ENCODE data around the gene MARK4. TPM values are rescaled to one million over a fixed set of nuclear protein-coding genes. Genes with fewer than 3 reads are reported as not detected.

Gene MARK4
- total RNA-seq, 4 donors from 2014 or later: 14.0 to 35.5 (median 20.6) TPM

DNA sequence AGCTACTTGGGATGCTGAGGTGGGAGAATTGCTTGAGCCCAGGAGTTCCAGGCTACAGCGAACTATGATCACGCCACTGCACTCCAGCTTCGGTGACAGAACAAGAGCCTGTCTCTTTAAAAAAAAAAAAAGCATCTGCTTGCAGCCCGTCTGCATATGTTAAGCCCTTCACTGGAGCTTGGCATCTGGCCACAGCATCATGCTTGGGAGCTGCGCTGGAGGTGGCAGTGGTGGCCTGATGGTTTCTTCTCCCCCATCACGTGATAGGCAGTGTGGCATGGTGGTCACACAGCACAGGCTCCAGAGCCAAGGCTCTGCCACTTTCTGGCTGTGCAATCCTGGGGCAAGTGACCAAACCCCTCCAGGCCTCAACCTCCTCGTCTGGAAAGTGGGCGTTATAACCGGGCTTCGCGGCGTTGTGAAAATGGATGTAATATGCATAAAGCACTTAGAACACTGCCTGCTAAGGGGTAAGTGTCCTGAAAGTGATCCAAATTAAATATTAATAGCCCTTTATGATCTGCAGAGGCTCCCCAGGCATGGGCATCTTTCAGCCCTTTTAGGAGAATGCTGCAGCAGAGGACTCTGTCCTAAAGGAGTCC lies 24.4 kb downstream of the MARK4 start:
- Histone ChIP-seq H3K36me3 (peaks cover 0 to 98% of the 10 kb centered on the region in 2 donors), H3K4me1 (no peaks in the 10 kb centered on the region), H3K9me3 (no peaks in the 10 kb centered on the region), H3K27ac (no peak overlapping the region), H3K27me3 (no peaks in the 10 kb centered on the region), H3K4me3 (no peak overlapping the region)
- TF ChIP-seq EP300 (IDR thresholded peaks at IDR 0.05) (no peak), POLR2AphosphoS5 (IDR thresholded peaks at IDR 0.05) (no peak), POLR2A (IDR thresholded peaks at IDR 0.05) (no peak)
- TF ChIP-seq, protein P1, sequence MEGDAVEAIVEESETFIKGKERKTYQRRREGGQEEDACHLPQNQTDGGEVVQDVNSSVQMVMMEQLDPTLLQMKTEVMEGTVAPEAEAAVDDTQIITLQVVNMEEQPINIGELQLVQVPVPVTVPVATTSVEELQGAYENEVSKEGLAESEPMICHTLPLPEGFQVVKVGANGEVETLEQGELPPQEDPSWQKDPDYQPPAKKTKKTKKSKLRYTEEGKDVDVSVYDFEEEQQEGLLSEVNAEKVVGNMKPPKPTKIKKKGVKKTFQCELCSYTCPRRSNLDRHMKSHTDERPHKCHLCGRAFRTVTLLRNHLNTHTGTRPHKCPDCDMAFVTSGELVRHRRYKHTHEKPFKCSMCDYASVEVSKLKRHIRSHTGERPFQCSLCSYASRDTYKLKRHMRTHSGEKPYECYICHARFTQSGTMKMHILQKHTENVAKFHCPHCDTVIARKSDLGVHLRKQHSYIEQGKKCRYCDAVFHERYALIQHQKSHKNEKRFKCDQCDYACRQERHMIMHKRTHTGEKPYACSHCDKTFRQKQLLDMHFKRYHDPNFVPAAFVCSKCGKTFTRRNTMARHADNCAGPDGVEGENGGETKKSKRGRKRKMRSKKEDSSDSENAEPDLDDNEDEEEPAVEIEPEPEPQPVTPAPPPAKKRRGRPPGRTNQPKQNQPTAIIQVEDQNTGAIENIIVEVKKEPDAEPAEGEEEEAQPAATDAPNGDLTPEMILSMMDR (IDR thresholded peaks at IDR 0.05): no peak
- whole genome bisulfite sequencing, 2 donors (ENCODE audit: low coverage in 1 of 2): 37 to 56% methylated on average over 5 of the region's 12 CpGs
- ATAC-seq: no peak

DNA sequence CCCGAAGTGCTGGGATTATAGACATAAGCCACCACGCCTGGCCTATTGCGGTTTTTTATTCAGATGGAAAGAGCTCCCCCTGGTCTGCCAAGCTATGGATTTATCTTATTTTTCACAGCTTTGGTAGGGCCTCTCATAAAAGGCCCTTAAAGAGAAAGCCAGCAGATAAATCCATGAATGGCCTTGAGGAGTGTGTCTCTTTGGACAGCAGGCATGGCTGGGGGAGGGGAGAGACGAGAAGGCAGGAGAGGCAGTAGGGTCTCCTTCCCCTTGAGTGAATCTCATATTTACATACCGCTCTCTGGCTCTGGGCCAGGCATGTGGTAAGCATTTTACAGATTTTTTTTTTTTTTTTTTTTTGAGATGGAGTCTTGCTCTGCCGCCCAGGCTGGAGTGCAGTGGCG lies 25.2 kb downstream of the MARK4 start:
- TF ChIP-seq, protein P1 (IDR thresholded peaks at IDR 0.05): no peak
- no peak for TF ChIP-seq POLR2AphosphoS5 (IDR thresholded peaks at IDR 0.05)
- no peak for TF ChIP-seq POLR2A (IDR thresholded peaks at IDR 0.05)
- TF ChIP-seq EP300 (IDR thresholded peaks at IDR 0.05): no peak
- Histone ChIP-seq H3K9me3 (no peaks in the 10 kb centered on the region), H3K4me3 (no peak overlapping the region), H3K4me1 (no peaks in the 10 kb centered on the region), H3K36me3 (peaks cover 0 to 100% of the 10 kb centered on the region in 2 donors), H3K27ac (no peak overlapping the region), H3K27me3 (no peaks in the 10 kb centered on the region)
- 57 to 68% methylated on average over 3 to 6 of the region's 7 CpGs for WGBS, 2 donors (ENCODE audit: low coverage in 1 of 2)
- no peak for ATAC-seq

DNA sequence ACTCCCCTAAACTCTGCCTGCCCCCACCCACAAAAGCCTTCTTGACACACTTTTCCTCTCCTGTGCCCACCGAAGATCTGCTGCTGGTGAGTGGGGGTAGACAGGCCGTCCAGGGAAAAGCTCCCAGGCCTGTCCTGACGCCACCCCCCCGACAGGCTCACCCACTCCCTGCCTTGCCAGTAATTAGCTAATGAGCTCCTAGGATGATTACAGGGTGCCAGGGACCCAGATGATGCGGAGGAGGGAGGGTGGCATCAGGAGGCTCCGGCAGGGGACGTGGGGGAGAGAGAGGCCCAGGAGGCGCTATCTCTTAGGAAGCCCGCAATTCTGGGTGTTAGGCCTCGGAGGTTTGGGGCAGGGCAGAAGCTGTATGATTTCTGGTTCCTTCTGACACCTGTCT lies 27.0 kb downstream of the MARK4 start:
- no peak for ATAC-seq
- H3K9me3 ChIP-seq: no peaks in the 10 kb centered on the region
- H3K27ac ChIP-seq: no peak overlapping the region
- peaks cover 0 to 100% of the 10 kb centered on the region in 2 donors for H3K36me3 ChIP-seq
- no peaks in the 10 kb centered on the region for H3K4me1 ChIP-seq
- no peaks in the 10 kb centered on the region for H3K27me3 ChIP-seq
- TF ChIP-seq, protein P1 (IDR thresholded peaks at IDR 0.05): no peak
- no peak for TF ChIP-seq EP300 (IDR thresholded peaks at IDR 0.05)
- WGBS, 2 donors (ENCODE audit: low coverage in 1 of 2): 84 to 96% methylated on average over 6 of the region's 10 CpGs
- H3K4me3 ChIP-seq: no peak overlapping the region

DNA sequence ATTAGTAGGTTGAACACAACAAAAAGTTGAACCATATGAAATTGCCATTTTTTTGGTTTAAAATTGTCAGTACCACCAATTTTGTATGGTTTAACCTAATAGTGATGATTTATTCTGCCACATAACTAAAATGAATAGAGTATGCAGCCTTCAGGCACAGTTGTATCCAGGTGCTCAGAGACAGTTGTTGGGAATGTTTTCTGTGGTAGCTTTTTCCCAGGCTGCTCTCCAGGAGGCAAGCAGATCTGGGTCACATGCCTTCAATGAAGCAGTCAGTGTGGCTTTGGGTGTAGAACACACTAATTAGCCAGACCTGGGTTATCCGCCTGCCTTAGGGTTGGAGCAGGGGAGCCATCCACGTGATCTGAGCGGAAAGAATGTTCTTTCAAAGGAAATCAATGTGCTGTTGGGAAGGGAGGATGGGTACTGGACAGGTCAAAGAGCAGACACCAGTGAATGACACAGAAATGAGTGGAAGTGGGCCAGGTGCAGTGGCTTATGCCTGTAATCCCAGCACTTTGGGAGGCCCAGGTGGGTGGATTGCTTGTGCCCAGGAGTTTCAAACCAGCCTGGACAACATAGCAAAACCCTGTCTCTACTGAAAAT lies 28.6 kb downstream of the MARK4 start:
- 95% methylated on average over 3 of the region's 3 CpGs; no CpG with 5 or more reads in 1 of the 2 donors for WGBS, 2 donors (ENCODE audit: low coverage in 1 of 2)
- peak; percentile 28 for ATAC-seq
- H3K36me3 ChIP-seq: peaks cover 0 to 100% of the 10 kb centered on the region in 2 donors
- H3K4me1 ChIP-seq: no peaks in the 10 kb centered on the region
- TF ChIP-seq EP300 (IDR thresholded peaks at IDR 0.05) (no peak), POLR2A (IDR thresholded peaks at IDR 0.05) (no peak), POLR2AphosphoS5 (IDR thresholded peaks at IDR 0.05) (no peak)
- TF ChIP-seq, protein P1 (IDR thresholded peaks at IDR 0.05): no peak
- no peaks in the 10 kb centered on the region for H3K27me3 ChIP-seq
- H3K27ac ChIP-seq: no peak overlapping the region
- H3K9me3 ChIP-seq: no peaks in the 10 kb centered on the region
- H3K4me3 ChIP-seq: no peak overlapping the region

DNA sequence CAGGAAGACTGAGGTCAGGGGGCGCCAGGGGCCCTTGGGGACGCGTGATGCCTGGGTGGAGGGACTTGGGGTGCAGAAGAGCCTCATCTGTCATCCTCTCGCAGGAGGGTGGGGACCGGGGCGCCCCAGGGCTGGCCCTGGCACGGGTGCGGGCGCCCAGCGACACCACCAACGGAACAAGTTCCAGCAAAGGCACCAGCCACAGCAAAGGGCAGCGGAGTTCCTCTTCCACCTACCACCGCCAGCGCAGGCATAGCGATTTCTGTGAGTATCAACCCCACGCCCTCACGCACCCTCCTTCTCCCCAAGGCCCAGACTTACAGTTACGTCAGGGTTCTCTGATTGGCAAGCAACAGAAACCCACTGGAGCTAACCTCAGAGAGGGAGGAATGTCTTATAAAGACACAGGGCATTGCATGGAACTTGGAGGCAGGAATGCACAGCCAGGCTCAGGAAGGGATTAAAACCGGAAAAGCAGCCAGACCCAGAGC lies 29.4 kb downstream of the MARK4 start:
- Histone ChIP-seq H3K4me3 (no peak overlapping the region), H3K27ac (no peak overlapping the region), H3K9me3 (no peaks in the 10 kb centered on the region), H3K4me1 (no peaks in the 10 kb centered on the region), H3K36me3 (peaks cover 0 to 99% of the 10 kb centered on the region in 2 donors), H3K27me3 (no peaks in the 10 kb centered on the region)
- ATAC-seq: no peak
- WGBS, 2 donors (ENCODE audit: low coverage in 1 of 2): no CpG with 5 or more reads among the region's 19 CpGs
- TF ChIP-seq POLR2A (IDR thresholded peaks at IDR 0.05) (no peak), POLR2AphosphoS5 (IDR thresholded peaks at IDR 0.05) (no peak), EP300 (IDR thresholded peaks at IDR 0.05) (no peak)
- TF ChIP-seq, protein P1 (IDR thresholded peaks at IDR 0.05): no peak

Data from gastroesophageal sphincter (tissue), 4 donors.